GM18861 (cell line): Measurements from ENCODE around the gene SFXN5.
A peak's percentile ranks its signal among the peaks of the same experiment; 100 is the strongest.
"Not testable (repeated sequence)": the region's sequence is repeated elsewhere in the genome, so short reads cannot be mapped to it uniquely, and the experiment has no call there.

Source experiments
- ATAC-seq: cut with Tn5 transposase; IDR thresholded peaks from one replicate; pipeline ENCODE4 v1.9.1; 2021; ENCODE audit not compliant: unreplicated experiment

The SFXN5 gene

GRCh38 chr2:73078457-73079411, 7.2 kb upstream of the SFXN5 start:
- no peak for ATAC-seq

GRCh38 chr2:73077424-73077795, 5.9 kb upstream of the SFXN5 start:
- no peak for ATAC-seq

- no peak for ATAC-seq
Measured at GRCh38 chr2:73076701-73077423, 5.3 kb upstream of the SFXN5 start.

GRCh38 chr2:73075477-73076373, 4.2 kb upstream of the SFXN5 start:
- ATAC-seq = no peak

GRCh38 chr2:73074110-73075069, 2.9 kb upstream of the SFXN5 start:
- ATAC-seq = no peak

DNA sequence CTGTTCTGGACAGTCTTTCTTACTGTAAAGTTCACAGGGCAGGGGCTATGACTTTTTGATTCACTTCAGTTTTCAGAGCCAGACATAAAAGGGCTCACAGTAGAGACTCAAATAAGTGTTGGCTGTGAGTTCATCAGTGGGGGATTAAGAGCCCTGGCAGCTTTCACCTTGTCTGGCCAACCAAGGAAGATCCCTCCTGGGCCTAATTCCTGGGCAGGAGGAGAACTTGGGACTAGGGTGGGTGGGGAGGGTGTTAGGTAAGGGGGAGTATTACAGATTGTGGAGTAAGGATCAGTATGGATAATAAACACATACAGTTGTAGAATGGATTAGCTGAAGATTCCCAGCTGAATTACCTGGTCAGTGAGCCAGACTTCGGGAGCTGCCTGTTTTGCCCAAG, 904 bp upstream of the SFXN5 start:
- no peak for ATAC-seq

GRCh38 chr2:73072129-73072395, 550 bp upstream of the SFXN5 start:
- peak; percentile 4 for ATAC-seq

- ATAC-seq = peak; percentile 18
Measured at GRCh38 chr2:73070643-73071359, 711 bp downstream of the SFXN5 start.

GRCh38 chr2:73069855-73070642, 1.5 kb downstream of the SFXN5 start:
- no peak for ATAC-seq

GRCh38 chr2:73069041-73069854, 2.3 kb downstream of the SFXN5 start:
- ATAC-seq = no peak

- no peak for ATAC-seq
Measured at GRCh38 chr2:73068147-73068546, 3.4 kb downstream of the SFXN5 start.

- ATAC-seq = no peak
Measured at GRCh38 chr2:73067043-73067442, 4.5 kb downstream of the SFXN5 start.

DNA sequence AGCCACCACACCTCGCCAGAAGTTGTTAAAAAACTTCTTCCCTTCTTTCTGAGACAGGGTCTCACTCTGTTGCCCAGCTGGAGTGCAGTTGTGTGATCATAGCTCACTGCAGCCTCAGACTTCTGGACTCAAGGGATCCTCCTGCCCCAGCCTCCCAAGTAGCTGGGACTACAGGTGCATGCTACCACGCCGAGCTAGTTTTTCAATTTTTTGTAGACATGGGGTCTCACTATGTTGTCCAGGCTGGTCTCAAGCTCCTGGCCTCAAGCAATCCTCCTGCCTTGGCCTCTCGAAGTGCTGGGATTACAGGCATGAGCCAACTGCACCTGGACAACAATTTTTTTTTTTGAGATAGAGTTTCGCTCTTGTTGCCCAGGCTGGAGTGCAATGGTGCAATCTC, 6.4 kb downstream of the SFXN5 start:
- ATAC-seq = not testable (repeated sequence)

GRCh38 chr2:73063909-73064875, 7.3 kb downstream of the SFXN5 start:
- ATAC-seq = no peak

- no peak for ATAC-seq
Measured at GRCh38 chr2:73063472-73063871, 8.0 kb downstream of the SFXN5 start.

- no peak for ATAC-seq
Measured at GRCh38 chr2:73059106-73059505, 12.4 kb downstream of the SFXN5 start.

GRCh38 chr2:73054980-73055379, 16.5 kb downstream of the SFXN5 start:
- ATAC-seq = no peak
